ENCODE data around the gene RIT2. TPM values are rescaled to one million over a fixed set of nuclear protein-coding genes. Genes with fewer than 3 reads are reported as not detected.

The RIT2 gene
- total and polyA plus RNA-seq, 9 donors: not detected

DNA sequence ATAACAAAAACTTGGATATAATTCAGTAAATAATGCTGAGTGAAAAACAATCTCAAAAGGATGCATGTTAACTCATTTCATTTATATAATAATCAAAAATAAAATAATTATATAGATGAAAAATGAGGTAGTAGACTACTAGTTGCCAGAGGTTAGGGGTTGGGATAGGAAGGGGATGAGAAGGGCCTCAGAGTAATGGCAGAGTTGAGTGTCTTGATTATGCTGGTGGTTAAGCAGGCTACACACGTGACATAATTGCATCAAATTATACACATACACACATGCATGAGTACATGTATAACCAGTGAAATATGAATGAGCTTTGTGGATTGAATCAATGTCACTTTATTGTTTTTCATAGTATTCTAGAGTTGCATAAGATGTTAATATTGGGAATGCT lies 201.0 kb downstream of the RIT2 start:
- TF ChIP-seq EP300 (IDR thresholded peaks at IDR 0.05) (no peak), POLR2A (IDR thresholded peaks at IDR 0.05) (no peak)
- TF ChIP-seq, protein P1, sequence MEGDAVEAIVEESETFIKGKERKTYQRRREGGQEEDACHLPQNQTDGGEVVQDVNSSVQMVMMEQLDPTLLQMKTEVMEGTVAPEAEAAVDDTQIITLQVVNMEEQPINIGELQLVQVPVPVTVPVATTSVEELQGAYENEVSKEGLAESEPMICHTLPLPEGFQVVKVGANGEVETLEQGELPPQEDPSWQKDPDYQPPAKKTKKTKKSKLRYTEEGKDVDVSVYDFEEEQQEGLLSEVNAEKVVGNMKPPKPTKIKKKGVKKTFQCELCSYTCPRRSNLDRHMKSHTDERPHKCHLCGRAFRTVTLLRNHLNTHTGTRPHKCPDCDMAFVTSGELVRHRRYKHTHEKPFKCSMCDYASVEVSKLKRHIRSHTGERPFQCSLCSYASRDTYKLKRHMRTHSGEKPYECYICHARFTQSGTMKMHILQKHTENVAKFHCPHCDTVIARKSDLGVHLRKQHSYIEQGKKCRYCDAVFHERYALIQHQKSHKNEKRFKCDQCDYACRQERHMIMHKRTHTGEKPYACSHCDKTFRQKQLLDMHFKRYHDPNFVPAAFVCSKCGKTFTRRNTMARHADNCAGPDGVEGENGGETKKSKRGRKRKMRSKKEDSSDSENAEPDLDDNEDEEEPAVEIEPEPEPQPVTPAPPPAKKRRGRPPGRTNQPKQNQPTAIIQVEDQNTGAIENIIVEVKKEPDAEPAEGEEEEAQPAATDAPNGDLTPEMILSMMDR (IDR thresholded peaks at IDR 0.05): no peak
- intact Hi-C loops (cut with DNase I): no loop called here
- no peak overlapping the region for H3K4me3 ChIP-seq
- H3K36me3 ChIP-seq: no peaks in the 10 kb centered on the region
- H3K27me3 ChIP-seq: no peaks in the 10 kb centered on the region
- H3K4me1 ChIP-seq (ENCODE audit: insufficient read depth): no peaks in the 10 kb centered on the region
- H3K9me3 ChIP-seq: no peaks in the 10 kb centered on the region
- no peak overlapping the region for H3K27ac ChIP-seq
- WGBS, 3 donors: 85 to 92% (median 87%) methylated on average over 1 of the region's 1 CpG
- DNase-seq: no peak

DNA sequence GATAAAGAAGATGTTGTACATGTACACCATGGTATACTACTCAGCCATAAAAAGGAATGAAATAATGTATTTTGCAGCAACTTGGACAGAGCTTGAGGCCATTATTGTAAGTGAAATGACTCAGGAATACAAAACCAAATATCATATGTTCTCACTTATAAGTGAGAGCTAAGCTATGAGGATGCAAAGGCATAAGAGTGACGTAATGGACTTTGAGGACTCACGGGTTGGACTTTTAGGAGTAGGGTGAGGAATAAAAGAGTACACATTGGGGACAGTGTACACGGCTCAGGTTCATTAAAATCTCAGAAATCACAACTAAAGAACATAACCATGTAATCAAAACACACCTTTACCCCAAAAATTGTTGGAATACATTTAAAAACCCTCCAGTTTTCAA lies 206.4 kb downstream of the RIT2 start:
- Histone ChIP-seq H3K36me3 (no peaks in the 10 kb centered on the region), H3K9me3 (no peaks in the 10 kb centered on the region), H3K27ac (no peak overlapping the region), H3K27me3 (no peaks in the 10 kb centered on the region), H3K4me1 (ENCODE audit: insufficient read depth) (no peaks in the 10 kb centered on the region), H3K4me3 (no peak overlapping the region)
- intact Hi-C loops (cut with DNase I): no loop called here
- 94 to 96% (median 94%) methylated on average over 3 of the region's 3 CpGs for WGBS, 3 donors
- no peak for DNase-seq
- TF ChIP-seq, protein P1 (IDR thresholded peaks at IDR 0.05): no peak
- no peak for TF ChIP-seq EP300 (IDR thresholded peaks at IDR 0.05)
- no peak for TF ChIP-seq POLR2A (IDR thresholded peaks at IDR 0.05)

DNA sequence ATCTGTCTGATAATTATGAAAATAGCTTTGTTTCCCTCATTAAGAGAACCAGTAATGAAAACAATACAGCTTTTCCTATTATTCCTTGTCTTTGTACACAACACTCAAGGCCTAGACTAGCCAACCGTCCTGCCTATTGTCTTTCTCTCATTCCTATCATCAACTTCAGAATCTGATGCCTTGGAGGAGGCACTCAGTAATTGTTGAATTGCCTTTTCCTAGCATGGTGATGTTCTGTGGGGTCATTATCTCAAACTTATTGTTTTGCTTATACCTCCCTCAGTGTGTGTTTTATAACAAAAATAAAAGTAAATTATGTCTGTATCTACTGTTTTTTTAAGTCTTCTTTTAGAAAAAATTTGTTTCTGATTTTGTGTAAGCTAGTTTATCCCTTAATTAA lies 208.7 kb downstream of the RIT2 start:
- Histone ChIP-seq H3K9me3 (no peaks in the 10 kb centered on the region), H3K27ac (no peak overlapping the region), H3K36me3 (no peaks in the 10 kb centered on the region), H3K4me3 (no peak overlapping the region), H3K4me1 (ENCODE audit: insufficient read depth) (no peaks in the 10 kb centered on the region), H3K27me3 (no peaks in the 10 kb centered on the region)
- WGBS, 3 donors: 72 to 92% (median 83%) methylated on average over 1 of the region's 1 CpG
- no peak for DNase-seq
- intact Hi-C loops (cut with DNase I): no loop called here
- TF ChIP-seq POLR2A (IDR thresholded peaks at IDR 0.05): no peak
- no peak for TF ChIP-seq EP300 (IDR thresholded peaks at IDR 0.05)
- TF ChIP-seq, protein P1 (IDR thresholded peaks at IDR 0.05): no peak

DNA sequence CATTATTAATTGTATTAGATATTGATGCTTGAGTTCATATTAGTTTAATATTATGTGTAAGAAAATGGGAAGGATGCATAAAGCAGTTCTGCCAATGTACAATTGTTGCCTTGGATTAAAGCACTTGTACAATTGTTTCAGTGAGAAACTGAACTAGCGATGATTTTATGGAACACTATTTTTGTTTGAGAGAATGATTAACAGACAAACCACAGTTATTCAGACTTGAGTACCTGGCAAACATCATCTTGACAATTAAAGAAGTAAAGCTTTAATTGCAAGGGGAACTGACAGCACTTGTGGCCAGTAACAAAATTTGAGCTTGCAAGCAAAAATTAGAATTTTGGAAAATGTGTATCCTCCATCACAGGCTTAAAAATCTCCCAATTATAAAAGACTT lies 214.3 kb downstream of the RIT2 start:
- Histone ChIP-seq H3K27ac (no peak overlapping the region), H3K27me3 (no peaks in the 10 kb centered on the region), H3K4me3 (no peak overlapping the region), H3K4me1 (ENCODE audit: insufficient read depth) (no peaks in the 10 kb centered on the region), H3K36me3 (no peaks in the 10 kb centered on the region), H3K9me3 (no peaks in the 10 kb centered on the region)
- 84 to 96% (median 93%) methylated on average over 1 of the region's 1 CpG for WGBS, 3 donors
- intact Hi-C loops (cut with DNase I): no loop called here
- TF ChIP-seq, protein P1 (IDR thresholded peaks at IDR 0.05): no peak
- TF ChIP-seq EP300 (IDR thresholded peaks at IDR 0.05): no peak
- no peak for TF ChIP-seq POLR2A (IDR thresholded peaks at IDR 0.05)
- DNase-seq: no peak

DNA sequence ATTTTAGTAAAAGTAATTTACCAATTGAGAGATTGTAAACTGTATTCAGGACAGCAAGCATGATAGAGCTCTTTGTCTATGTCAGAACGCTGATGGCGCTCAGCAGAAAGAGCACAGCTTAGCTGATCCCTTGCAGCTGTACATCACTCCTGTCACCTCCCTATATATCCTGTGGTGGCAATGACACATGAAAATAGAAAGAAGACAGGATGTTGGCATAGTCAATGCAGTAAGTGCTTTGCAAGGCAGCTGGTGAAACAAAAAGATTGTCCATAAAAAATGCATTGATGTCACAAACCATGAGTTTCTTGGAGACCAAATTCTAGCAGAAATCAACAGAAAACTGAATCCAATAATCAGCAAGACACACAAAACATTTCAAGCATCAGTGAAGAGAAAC lies 221.5 kb downstream of the RIT2 start:
- TF ChIP-seq, protein P1 (IDR thresholded peaks at IDR 0.05): no peak
- no peak for TF ChIP-seq EP300 (IDR thresholded peaks at IDR 0.05)
- TF ChIP-seq POLR2A (IDR thresholded peaks at IDR 0.05): no peak
- Histone ChIP-seq H3K27me3 (no peaks in the 10 kb centered on the region), H3K9me3 (no peaks in the 10 kb centered on the region), H3K27ac (no peak overlapping the region), H3K4me1 (ENCODE audit: insufficient read depth) (no peaks in the 10 kb centered on the region), H3K4me3 (no peak overlapping the region), H3K36me3 (no peaks in the 10 kb centered on the region)
- WGBS, 3 donors: 88 to 95% (median 90%) methylated on average over 2 of the region's 2 CpGs
- no peak for DNase-seq
- intact Hi-C loops (cut with DNase I): no loop called here

All from ovary (tissue), 9 donors.